Activated CD4-positive, alpha-beta T cell treated with anti-CD3 and anti-CD28 coated beads, Interleukin-2, amount 50 U/mL, for 16 hours (primary cell): ENCODE data around the gene MMGT1.

Experiments
- DNase-seq: peaks from one replicate; pipeline ENCODE4 v3.0.0-alpha.2; 2020

Gene MMGT1

DNA sequence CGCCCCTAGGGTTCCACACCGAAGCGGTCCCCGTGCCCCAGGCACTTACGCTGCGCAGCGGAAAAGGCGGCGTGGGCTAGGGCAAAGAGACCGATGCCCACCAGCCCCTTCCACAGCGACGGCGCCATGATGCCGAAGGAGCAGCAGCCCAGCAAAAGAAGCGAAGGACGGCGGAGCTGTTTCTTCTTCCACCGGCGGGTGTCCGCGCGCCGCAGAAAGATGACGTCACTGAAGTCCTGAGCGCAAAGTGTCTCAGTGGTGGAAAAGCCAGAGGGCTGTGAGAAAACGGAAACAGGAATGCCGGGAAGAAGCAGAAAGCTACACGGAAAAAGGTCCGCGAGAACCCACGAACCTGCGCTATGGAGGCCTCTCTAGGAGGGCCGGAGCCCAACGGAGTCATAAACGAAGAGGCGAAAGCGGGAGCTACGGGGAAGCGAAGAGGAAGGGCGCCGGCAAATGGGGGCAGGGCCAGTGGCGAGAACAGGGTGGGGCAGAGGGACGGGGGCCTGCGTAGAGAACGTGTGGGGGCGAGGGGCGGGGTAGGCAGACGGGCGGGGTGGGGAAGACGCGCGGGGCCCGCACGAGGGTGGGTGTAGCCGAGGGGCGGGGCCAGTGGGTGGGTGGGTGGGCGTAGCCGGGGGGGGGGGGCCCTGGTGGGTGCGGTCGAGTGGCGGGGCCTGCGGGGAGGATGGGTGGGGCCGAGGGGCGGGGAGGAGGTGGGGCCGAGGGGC, at the start of gene MMGT1:
MMGT1 (minus strand) TSS at position 441 of the 731 bp plus-strand sequence; CDS start at position 128, 313 bp downstream.
- peak; percentile 76 for DNase-seq

DNA sequence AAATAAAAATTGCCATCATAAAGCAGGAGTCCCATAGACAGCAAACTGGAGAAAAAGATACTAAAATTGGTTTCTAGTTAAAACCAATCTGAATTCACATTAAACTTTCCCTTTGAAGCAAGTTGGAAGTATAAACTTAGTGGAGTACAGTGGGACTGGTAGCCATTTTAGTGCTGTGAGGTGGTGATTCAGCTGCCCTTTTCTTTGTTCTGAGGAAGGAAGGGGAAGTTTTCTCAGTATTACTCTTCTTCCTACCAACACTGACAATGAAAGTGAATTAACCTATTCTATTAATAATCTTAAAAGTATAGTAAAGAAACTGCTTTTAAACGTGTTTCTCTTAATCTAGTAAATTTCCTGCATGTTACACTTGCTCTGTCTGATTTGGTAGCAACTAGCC, 48.1 kb upstream of the MMGT1 start:
- peak; percentile 15 for DNase-seq

DNA sequence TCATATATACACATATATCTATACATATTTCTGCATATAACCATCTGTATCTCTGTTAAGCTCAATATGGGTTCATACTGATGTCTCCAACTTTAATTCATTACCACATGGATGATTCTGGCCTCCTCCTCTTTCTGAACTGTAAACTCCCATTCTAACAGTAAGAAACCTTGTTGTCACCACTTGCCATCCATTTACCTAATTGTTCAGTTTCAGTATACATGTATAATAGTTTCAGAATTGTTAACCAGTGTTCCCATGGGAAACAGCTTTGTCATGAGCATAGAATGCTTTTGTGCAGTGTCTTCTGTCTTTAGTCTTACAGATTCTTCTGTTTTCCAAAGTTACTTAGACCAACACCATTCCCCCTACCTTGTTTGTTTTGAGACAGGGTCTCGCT, 47.4 kb upstream of the MMGT1 start:
- DNase-seq: no peak

DNA sequence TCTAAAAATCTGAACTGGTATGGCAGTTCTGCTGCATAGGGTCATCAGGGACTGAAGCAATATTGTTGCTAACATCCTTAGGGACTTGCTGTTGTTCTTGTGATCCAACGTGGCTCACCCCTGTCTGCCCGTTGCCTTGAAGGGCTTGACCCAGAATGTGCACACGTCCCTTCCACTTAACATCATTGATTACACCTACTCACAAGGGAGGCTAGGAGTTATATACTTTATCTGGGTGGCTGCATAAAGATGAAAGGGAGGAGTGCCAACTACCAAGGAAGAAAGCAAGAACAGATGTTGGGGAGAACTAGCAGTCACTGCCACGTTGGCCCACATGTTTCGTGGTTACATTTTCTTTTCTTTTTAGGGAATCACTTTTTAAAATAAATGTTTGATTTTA, 45.4 kb upstream of the MMGT1 start:
- no peak for DNase-seq

DNA sequence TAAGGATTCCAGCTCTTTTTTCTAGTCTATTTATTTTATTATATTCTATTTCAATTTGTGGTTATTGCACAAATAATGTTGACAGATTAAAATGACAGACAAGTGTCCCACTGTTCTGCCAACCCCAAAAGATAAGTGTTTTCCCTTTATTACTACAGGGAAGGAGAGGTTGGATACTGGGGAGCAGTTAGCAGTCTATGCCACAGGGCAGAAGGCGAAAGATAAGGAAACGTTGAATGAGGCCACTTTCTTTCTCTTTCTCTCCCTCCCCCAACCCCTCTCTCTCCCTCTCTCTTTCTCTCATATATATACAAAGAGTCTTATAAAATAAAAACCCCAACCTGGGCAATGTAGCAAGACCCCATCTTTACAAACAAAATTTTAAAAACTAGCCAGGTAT, 43.1 kb upstream of the MMGT1 start:
- DNase-seq: no peak

DNA sequence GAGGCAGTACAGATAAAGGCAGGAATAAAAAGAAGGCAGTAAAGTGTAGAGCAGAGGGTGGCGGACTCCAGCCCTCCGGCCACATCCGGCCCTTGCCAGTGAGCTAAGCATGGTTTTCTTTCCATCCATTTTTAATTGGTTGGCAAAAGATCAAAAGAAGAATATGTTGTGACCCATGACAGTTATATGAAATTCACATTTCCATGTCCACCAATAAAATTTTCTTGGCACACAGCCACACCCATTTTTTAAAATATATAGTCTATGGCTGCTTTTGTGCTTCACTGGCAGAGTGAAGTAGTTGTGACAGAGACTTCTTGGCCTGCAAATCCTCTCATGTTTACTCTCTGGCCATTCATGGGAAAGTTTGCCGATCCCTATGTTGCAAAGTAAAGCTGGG, 41.2 kb upstream of the MMGT1 start:
- DNase-seq: no peak

DNA sequence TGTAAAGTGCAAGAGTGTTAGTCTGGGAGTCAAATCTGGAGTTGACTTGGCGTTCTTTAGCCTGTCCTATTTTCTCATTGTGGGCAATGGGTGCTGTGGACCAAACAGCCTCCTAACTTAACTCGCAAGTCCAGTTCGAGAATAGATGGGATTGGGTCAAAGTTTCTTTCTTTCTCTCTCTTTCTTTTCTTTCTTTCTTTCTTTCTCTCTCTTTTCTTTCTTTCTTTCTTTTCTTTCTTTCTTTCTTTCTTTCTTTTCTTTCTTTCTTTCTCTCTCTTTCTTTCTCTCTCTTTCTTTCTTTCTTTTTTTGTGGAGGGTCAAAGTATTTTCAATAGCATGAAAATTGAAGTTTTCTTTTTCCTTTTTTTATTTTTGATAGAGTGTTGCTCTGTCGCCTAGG, 14.5 kb upstream of the MMGT1 start:
- no peak for DNase-seq

DNA sequence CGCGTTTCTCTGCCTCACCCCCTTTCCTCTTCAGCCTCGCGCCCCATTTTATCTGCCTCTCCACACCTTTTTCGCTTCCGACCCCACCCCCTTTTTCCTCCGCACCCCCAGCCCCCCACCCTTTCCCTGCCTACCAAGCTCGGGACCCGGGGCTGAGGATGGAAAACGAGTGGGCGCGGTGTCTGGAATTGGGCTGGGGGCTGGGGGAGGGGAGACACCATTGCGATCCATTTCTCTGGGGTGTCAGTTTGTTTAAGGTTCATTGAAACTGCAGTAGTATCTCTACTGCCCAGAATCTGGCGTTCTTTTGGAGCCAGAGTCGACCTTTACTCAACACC, 12.2 kb upstream of the MMGT1 start:
- DNase-seq: no peak

DNA sequence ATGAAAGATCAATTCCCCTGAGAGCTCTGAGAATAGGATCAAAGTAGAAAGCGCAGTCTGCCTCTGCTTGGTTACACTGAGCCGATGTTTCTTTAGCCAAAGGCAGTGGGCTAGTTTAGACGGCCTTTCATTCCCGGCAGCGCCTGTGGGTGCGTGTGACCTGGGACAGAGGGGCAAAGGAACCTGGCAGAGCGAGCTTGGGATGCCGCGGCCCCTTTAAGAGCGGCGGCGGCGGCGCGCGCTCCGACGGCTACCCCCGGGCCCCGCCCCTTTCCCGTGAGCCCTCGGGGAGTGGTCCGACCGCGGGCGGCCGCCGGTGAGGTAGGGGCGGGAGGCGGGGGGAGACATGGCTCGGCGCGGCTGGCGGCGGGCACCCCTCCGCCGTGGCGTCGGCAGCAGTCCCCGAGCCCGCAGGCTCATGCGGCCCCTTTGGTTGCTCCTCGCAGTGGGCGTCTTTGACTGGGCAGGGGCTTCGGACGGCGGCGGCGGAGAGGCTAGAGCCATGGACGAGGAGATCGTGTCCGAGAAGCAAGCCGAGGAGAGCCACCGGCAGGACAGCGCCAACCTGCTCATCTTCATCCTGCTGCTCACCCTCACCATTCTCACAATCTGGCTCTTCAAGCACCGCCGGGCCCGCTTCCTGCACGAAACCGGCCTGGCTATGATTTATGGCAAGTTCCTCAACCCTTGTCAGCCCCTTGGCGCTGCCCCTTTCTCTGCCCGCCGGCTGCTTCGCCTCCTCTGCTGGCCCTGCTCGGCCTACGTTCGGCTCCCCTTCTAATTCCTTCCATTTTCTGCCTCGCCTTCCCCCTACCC, 11.6 kb upstream of the MMGT1 start, which contains the start of gene SLC9A6:
SLC9A6 (plus strand) TSS at position 279 of the 816 bp plus-strand sequence; CDS start at position 503, 224 bp downstream.
- peak; percentile 63 for DNase-seq

DNA sequence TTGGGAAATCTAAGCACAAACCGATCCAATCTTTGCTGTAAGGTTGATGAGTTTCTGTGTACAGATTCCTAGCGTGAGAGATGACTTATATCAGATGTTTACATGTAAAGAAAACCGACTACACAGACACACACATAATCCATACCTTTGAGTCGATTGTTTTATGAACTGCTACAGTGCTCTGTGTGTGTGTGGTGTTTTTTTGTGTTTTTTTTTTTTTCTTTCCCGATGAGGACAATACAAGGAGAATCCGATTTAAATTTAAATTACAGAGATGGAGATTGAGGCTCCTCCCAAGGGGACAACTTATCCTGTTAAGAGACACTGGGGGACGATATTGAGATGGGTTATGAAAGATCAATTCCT, 11.0 kb upstream of the MMGT1 start:
- DNase-seq: no peak

DNA sequence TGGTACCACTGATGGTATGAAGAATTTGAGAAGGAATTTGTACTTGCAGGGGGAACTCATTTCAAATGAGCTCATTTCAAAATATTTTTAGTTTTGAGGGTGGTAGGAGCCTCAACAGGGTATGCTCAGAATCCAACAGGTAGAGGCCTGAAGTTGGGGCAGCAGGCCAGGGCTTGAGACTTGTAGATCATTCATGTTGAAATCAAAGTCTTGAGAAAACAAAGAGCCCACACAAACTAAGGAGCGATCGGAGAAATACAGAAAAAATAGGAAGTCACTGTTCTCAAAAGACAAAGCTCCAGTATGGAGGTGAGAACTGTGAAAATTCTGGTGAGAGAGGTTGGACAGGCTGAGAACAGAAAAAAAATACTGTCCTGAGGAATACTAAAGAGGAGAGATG, 10.5 kb upstream of the MMGT1 start:
- no peak for DNase-seq

DNA sequence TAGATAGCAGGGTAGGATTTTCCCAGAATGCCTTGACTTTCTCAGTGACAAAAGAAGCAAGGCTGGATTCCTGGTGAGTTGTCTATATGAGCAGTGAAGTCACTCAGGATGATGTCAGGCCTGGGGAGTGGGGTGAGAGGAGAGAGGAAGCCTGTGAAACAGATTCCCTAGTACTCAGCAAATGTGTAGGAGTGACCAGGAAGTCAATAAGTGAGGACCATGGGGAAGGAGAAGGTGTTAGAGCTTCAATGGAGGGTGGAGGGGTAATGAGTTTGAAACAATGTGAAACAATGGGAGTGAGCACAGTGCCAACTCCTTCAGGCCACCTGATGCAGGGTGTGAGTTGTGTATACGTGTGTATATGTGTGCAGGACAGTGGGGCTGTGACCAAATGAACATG, 9.1 kb upstream of the MMGT1 start:
- no peak for DNase-seq

DNA sequence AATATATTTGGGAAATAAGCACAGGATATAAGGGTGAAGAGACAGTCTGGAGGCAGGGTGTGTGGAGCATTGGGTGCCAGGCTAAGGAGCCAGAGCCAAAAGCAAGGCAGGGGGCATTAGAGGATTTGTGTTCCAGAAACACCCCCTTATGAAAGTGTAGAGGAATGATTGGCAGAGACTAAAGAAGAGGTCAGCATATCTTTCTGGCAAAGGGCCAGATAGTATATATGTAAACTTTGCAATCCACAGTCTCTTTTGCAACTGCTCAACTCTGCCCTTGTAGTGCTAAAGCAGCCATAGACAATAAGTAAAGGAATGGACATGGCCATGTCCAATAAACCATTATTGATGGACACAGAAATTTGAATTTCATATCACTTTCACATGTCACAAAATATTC, 7.9 kb upstream of the MMGT1 start:
- DNase-seq: no peak

DNA sequence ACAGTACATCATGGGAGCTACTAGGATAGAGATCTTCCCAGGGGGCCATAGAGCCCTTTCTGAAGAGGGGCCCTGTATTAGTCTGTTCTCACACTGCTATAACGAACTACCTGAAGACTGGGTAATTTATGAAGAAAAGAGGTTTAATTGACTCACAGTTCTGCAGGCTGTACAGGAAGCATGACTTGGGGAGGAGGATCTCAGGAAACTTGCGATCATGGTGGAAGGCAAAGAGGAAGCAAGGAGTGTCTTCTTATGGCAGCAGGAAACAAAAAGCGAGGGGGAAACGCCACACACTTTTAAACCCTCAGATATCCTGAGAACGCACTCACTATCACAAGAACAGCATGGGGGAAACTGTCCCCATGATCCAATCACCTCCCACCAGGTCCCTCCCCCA, 7.2 kb upstream of the MMGT1 start:
- no peak for DNase-seq

DNA sequence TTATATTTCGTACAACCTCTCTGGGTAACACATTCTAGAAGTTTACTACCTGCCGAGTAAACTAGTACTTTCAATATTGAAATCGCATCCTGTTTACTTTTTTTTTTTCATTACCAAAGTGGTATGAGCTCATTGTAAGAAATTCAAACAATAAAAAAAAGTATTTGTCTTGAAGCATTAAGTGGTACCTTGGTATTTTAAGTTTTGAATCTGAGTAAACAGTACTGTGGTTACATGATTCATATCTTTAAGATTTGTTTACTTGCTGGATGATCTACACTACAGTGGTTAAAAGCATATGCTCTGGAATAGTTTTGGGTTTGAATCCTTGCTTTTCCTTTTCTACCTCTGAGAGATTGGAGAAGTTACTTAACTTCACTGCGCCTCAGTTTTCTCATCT, 3.8 kb upstream of the MMGT1 start:
- no peak for DNase-seq

DNA sequence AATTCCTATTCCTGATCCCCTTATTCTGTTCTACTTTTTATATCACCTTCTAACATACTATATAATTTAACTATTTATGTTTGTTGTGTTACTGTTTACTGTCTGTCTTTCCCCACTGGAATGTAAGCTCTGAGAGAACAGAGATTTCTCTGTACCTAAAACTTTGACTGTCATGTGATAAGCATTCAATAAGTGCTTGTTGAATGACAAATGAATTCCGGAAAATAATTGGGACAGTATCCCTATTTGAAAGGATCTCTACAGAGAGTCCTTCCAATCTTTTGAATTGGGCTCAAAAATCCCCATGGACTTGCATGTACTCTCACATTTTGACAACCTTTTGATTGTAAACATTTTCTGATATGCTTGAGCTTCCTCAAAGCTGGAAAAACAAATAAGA, 1.6 kb upstream of the MMGT1 start:
- no peak for DNase-seq

DNA sequence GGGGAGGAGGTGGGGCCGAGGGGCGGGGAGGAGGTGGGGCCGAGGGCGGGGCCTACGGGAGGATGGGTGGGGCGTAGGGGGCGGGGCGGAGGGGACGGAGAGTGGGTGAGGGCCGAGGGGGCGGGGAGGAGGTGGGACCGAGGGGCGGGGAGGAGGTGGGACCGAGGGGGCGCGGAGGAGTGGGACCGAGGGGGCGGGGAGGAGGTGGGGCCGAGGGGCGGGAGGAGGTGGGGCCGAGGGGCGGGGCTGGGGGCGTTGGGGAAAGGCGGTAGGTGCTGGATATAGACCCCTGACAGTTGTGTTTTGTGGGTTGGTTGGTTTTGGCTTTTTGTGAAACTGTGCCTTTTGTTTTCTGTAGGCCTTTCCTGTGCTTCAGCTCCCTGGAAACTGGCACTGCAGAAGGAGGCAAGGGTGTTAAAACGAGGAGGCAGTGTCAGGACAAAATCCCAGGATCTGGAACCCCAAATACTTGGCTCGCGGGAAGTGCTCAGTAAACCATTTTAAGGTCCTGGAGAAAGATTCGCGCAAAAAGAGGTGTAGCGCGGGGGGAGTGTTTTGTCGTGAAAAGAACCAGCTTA, 580 bp upstream of the MMGT1 start:
- DNase-seq: peak; percentile 64

DNA sequence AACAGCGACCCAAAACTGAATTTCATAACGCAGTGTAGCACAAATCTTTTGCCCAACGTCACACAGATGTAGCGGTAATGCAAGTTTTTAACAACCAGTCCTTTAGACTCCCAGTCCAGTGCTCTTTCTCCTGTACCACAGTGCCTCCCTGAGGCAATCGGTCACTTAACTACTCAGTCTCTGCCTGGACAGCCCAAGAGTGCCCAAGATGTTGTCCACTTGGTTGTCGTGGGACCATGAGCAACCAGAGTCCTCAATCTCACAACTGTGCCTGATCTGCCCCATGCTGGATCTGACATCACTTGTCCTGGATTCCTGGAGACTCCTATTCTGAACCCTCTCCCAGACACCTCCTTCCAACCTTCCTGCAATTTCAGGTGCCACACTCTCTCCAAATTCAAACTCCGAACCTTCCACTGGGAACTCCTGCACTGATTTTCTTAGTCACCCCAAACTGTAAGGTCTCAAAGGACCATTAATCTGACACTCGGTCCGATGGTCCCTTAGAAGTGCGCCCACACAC, 702 bp downstream of the MMGT1 start:
- peak; percentile 12 for DNase-seq

DNA sequence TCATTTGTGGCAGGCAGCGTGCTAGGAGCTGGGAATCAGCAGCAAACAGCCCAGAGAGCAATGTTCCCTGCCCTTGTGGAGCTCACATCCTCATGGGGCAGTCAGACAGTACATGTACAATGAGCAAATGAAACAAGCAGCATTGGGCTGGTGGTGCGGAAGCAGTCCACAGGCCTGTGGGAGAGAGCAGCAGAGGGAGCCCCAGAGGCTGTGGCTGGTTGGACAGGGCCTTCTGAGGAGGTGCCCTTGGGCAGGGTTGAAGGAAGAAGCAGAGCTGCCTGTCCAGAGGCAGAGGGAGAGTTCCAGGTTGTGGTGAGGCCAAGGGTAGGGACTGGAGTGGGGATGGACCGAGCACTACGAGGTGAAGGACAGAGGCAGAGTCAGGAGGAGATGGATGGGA, 22.5 kb downstream of the MMGT1 start:
- no peak for DNase-seq

DNA sequence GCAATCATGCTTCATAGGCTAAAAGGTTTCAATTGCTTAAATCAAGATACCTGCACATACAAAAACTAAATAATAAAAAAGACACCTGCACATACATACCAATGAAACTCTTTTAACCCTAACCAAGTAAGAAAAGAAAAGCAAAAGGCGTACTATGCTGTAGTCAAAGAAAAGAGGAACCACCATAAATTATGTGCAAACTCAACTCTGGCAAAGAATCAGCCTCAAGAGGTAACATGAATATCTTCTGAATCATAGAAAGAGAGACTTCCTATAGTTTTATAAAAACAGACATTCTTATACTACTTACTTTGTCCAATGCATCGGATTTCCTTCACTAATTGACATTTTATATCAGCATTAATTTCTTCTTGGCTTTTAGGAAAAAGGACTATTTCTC, 29.3 kb downstream of the MMGT1 start:
- DNase-seq: no peak

DNA sequence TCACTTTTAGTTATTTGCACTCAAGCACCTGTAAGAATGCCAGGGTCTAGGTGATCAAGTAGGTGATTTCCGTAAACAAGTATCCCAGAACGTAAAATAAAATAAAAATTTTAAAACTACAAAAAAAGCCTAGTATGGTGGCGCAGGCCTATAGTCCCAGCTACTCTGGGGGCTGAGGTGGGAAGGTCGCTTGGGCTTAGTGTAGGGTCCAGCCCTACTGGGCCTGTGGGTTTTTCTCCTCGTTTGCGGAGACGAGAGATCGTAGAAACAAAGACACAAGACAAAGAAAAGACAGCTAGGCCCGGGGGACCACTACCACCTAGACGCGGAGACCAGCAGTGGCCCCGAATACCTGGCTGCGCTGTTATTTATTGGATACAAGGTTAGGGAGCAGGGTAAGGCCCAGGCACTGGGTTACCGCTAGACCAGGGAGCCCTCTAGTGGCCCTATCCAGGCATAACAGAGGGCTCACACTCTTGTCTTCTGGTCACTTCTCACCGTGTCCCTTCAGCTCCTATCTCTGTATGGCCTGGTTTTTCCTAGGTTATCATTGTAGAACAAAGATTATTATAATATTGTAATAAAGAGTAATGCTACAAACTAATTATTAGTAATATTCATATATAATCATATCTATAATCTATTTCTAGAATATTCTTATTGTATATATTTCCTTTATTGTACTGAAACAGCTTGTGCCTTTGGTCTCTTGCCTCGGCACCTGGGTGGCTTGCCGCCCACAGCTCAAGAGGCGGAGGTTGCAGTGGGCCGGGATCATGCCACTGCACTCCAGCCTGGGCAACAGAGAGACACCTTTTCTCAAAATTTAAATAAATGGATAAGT, 41.9 kb downstream of the MMGT1 start:
- DNase-seq: peak; percentile 48

DNA sequence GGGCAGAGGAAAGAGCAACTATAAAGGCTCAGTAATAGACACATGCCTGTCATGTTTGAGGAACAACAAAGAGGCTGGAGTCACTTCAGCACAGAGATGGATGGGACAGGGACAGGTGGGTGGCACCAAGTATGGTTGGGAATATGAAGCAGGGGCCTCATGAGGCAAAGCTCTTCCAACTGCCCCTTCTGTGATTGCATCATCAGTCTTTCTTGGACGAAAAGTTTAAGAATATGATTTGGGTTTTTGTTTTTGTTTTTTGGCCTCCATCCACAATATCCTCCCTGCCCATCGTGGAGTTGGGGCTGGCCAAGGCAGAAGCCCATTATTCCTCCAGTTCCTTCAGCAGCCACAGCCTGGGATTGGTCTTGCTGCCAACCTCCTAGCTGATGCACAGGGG, 45.9 kb downstream of the MMGT1 start:
- DNase-seq: no peak

DNA sequence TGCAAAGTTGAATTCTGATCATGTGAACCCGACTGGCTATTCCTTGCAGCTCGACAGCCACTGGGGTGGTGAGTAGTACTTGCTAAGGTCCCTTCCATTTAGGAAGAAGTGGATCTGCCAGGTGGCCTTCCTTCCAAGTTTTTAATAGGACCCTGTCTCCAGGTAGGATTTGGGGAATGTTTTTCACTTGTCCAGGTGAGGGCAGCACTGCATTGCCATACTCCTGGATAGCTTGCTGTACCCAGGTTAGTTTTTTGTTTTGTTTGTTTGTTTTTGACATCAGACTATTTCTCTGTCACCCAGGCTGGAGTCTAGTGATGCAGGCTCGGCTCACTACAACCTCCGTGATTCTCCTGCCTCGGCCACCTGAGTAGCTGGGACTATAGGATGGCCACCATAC, 50.4 kb downstream of the MMGT1 start:
- DNase-seq: no peak
